ENCODE data around the gene GSTA3.
A peak's percentile ranks its signal among the peaks of the same experiment; 100 is the strongest.
"Not testable (repeated sequence)": the region's sequence is repeated elsewhere in the genome, so short reads cannot be mapped to it uniquely, and the experiment has no call there.

Gene GSTA3

GRCh38 chr6:52923689-52924088, 14.2 kb upstream of the GSTA3 start:
- not testable (repeated sequence) for H3K27ac Mint-ChIP-seq; H3K36me3 Mint-ChIP-seq (ENCODE audit: low read depth); H3K9me3 Mint-ChIP-seq; H3K4me1 Mint-ChIP-seq (ENCODE audit: low read depth); H3K4me3 Mint-ChIP-seq; H3K27me3 Mint-ChIP-seq

- no peaks in the 10 kb centered on the region for H3K9me3 Mint-ChIP-seq
- no peak overlapping the region for H3K27ac Mint-ChIP-seq
- H3K27me3 Mint-ChIP-seq: peaks cover 9% of the 10 kb centered on the region
- H3K36me3 Mint-ChIP-seq (ENCODE audit: low read depth): no peaks in the 10 kb centered on the region
- no peak overlapping the region for H3K4me3 Mint-ChIP-seq
- H3K4me1 Mint-ChIP-seq (ENCODE audit: low read depth): no peaks in the 10 kb centered on the region
Measured at GRCh38 chr6:52922161-52922560, 12.7 kb upstream of the GSTA3 start.

GRCh38 chr6:52921743-52922142, 12.2 kb upstream of the GSTA3 start:
- no peaks in the 10 kb centered on the region for H3K36me3 Mint-ChIP-seq (ENCODE audit: low read depth)
- no peaks in the 10 kb centered on the region for H3K9me3 Mint-ChIP-seq
- H3K27ac Mint-ChIP-seq: no peak overlapping the region
- peaks cover 6% of the 10 kb centered on the region for H3K27me3 Mint-ChIP-seq
- no peak overlapping the region for H3K4me3 Mint-ChIP-seq
- no peaks in the 10 kb centered on the region for H3K4me1 Mint-ChIP-seq (ENCODE audit: low read depth)

- not testable (repeated sequence) for H3K36me3 Mint-ChIP-seq (ENCODE audit: low read depth); H3K27me3 Mint-ChIP-seq; H3K9me3 Mint-ChIP-seq; H3K4me1 Mint-ChIP-seq (ENCODE audit: low read depth); H3K27ac Mint-ChIP-seq; H3K4me3 Mint-ChIP-seq
Measured at GRCh38 chr6:52919511-52919910, 10.0 kb upstream of the GSTA3 start.

GRCh38 chr6:52918771-52919170, 9.3 kb upstream of the GSTA3 start:
- H3K36me3 Mint-ChIP-seq (ENCODE audit: low read depth); H3K4me3 Mint-ChIP-seq; H3K9me3 Mint-ChIP-seq; H3K4me1 Mint-ChIP-seq (ENCODE audit: low read depth); H3K27me3 Mint-ChIP-seq; H3K27ac Mint-ChIP-seq: not testable (repeated sequence)

- H3K36me3 Mint-ChIP-seq (ENCODE audit: low read depth); H3K9me3 Mint-ChIP-seq; H3K4me1 Mint-ChIP-seq (ENCODE audit: low read depth); H3K4me3 Mint-ChIP-seq; H3K27ac Mint-ChIP-seq; H3K27me3 Mint-ChIP-seq: not testable (repeated sequence)
Measured at GRCh38 chr6:52918027-52918686, 8.7 kb upstream of the GSTA3 start.

GRCh38 chr6:52914516-52914915, 5.0 kb upstream of the GSTA3 start:
- Mint-ChIP-seq H3K9me3 (no peaks in the 10 kb centered on the region), H3K4me3 (no peak overlapping the region), H3K27ac (no peak overlapping the region), H3K4me1 (ENCODE audit: low read depth) (no peaks in the 10 kb centered on the region), H3K27me3 (no peaks in the 10 kb centered on the region), H3K36me3 (ENCODE audit: low read depth) (no peaks in the 10 kb centered on the region)

- Mint-ChIP-seq H3K27ac (no peak overlapping the region), H3K27me3 (peaks cover 7% of the 10 kb centered on the region), H3K4me3 (no peak overlapping the region), H3K9me3 (peaks cover 4% of the 10 kb centered on the region), H3K36me3 (ENCODE audit: low read depth) (no peaks in the 10 kb centered on the region), H3K4me1 (ENCODE audit: low read depth) (peaks cover 1% of the 10 kb centered on the region)
Measured at GRCh38 chr6:52910091-52910490, 593 bp upstream of the GSTA3 start.

GRCh38 chr6:52909131-52909530, 367 bp downstream of the GSTA3 start:
- H3K4me3 Mint-ChIP-seq: no peak overlapping the region
- no peak overlapping the region for H3K27ac Mint-ChIP-seq
- H3K9me3 Mint-ChIP-seq: peaks cover 4% of the 10 kb centered on the region
- H3K36me3 Mint-ChIP-seq (ENCODE audit: low read depth): no peaks in the 10 kb centered on the region
- peaks cover 3% of the 10 kb centered on the region for H3K4me1 Mint-ChIP-seq (ENCODE audit: low read depth)
- H3K27me3 Mint-ChIP-seq: peaks cover 7% of the 10 kb centered on the region

- Mint-ChIP-seq H3K27ac (no peak overlapping the region), H3K4me3 (no peak overlapping the region), H3K9me3 (peaks cover 4% of the 10 kb centered on the region), H3K4me1 (ENCODE audit: low read depth) (peaks cover 3% of the 10 kb centered on the region), H3K27me3 (peaks cover 9% of the 10 kb centered on the region), H3K36me3 (ENCODE audit: low read depth) (no peaks in the 10 kb centered on the region)
Measured at GRCh38 chr6:52908526-52908925, 972 bp downstream of the GSTA3 start.

GRCh38 chr6:52904562-52905279, 4.8 kb downstream of the GSTA3 start:
- Mint-ChIP-seq H3K4me3 (no peak overlapping the region), H3K27me3 (peaks cover 16% of the 10 kb centered on the region), H3K36me3 (ENCODE audit: low read depth) (no peaks in the 10 kb centered on the region), H3K9me3 (peaks cover 4% of the 10 kb centered on the region), H3K4me1 (ENCODE audit: low read depth) (peaks cover 3% of the 10 kb centered on the region), H3K27ac (no peak overlapping the region)

- Mint-ChIP-seq H3K27me3 (peaks cover 20% of the 10 kb centered on the region), H3K9me3 (peaks cover 9% of the 10 kb centered on the region), H3K4me1 (ENCODE audit: low read depth) (peaks cover 3% of the 10 kb centered on the region), H3K4me3 (no peak overlapping the region), H3K36me3 (ENCODE audit: low read depth) (no peaks in the 10 kb centered on the region), H3K27ac (no peak overlapping the region)
Measured at GRCh38 chr6:52900536-52900935, 9.0 kb downstream of the GSTA3 start.

GRCh38 chr6:52895790-52896189, 13.7 kb downstream of the GSTA3 start:
- Mint-ChIP-seq H3K4me1 (ENCODE audit: low read depth) (peaks cover 11% of the 10 kb centered on the region), H3K27me3 (peaks cover 20% of the 10 kb centered on the region)
- not testable (repeated sequence) for H3K27ac Mint-ChIP-seq; H3K9me3 Mint-ChIP-seq; H3K36me3 Mint-ChIP-seq (ENCODE audit: low read depth); H3K4me3 Mint-ChIP-seq

GRCh38 chr6:52894285-52894684, 15.2 kb downstream of the GSTA3 start:
- peaks cover 21% of the 10 kb centered on the region for H3K4me1 Mint-ChIP-seq (ENCODE audit: low read depth)
- H3K9me3 Mint-ChIP-seq: peaks cover 9% of the 10 kb centered on the region
- no peaks in the 10 kb centered on the region for H3K36me3 Mint-ChIP-seq (ENCODE audit: low read depth)
- H3K27me3 Mint-ChIP-seq: peaks cover 14% of the 10 kb centered on the region
- H3K27ac Mint-ChIP-seq: peak overlapping the region; percentile 43
- H3K4me3 Mint-ChIP-seq: no peak overlapping the region

- H3K27me3 Mint-ChIP-seq: peaks cover 11% of the 10 kb centered on the region
Measured at GRCh38 chr6:52893803-52894202, 15.7 kb downstream of the GSTA3 start.

GRCh38 chr6:52893221-52893620, 16.3 kb downstream of the GSTA3 start:
- peaks cover 23% of the 10 kb centered on the region for H3K4me1 Mint-ChIP-seq (ENCODE audit: low read depth)
- H3K27ac Mint-ChIP-seq: no peak overlapping the region
- H3K9me3 Mint-ChIP-seq: peaks cover 8% of the 10 kb centered on the region

More at GRCh38 chr6:52893803-52894202, 15.7 kb downstream of the GSTA3 start:
- Mint-ChIP-seq H3K4me1 (ENCODE audit: low read depth) (peaks cover 21% of the 10 kb centered on the region), H3K9me3 (peaks cover 9% of the 10 kb centered on the region), H3K27ac (no peak overlapping the region), H3K36me3 (ENCODE audit: low read depth) (no peaks in the 10 kb centered on the region), H3K4me3 (no peak overlapping the region)

More at GRCh38 chr6:52893221-52893620, 16.3 kb downstream of the GSTA3 start:
- Mint-ChIP-seq H3K4me3 (no peak overlapping the region), H3K27me3 (peaks cover 8% of the 10 kb centered on the region), H3K36me3 (ENCODE audit: low read depth) (no peaks in the 10 kb centered on the region)

All from stimulated activated naive CD8-positive, alpha-beta T cell treated with anti-CD3 and anti-CD28 coated beads, Interleukin-15, Interleukin-2, amounts not matched to agents 100 ng/mL and 50 ng/mL, for 24 hours (primary cell).